NB4 (cell line): Measurements from ENCODE around the gene RNU5B-1.

Source experiments
- CTCF ChIP-seq: IDR thresholded peaks from one replicate; pipeline ENCODE4 v1.5.1; 2012; ENCODE audit warnings: low read depth, low read length
- POLR2A ChIP-seq: IDR thresholded peaks from 2 replicates; pipeline ENCODE4 v1.6.1; 2011; ENCODE audit warnings: mild to moderate bottlenecking; ENCODE audit not compliant: insufficient read length; ENCODE audit errors: extremely low read depth

GRCh38 chr15:65305776-65306175 lies 1.3 kb downstream of the RNU5B-1 start:
- no peak for TF ChIP-seq POLR2A
- no peak for TF ChIP-seq CTCF
